SJCRH30 (cell line): ENCODE data around the gene ADCY10. TPM values are rescaled to one million over a fixed set of nuclear protein-coding genes. Genes with fewer than 3 reads are reported as not detected.
"Not testable (repeated sequence)": the region's sequence is repeated elsewhere in the genome, so short reads cannot be mapped to it uniquely, and the experiment has no call there.

Experiments
- DNase-seq, 2 experiments: peaks; one replicate each; pipeline ENCODE4 v3.0.0-alpha.2; 2015 to 2020
- H3K27ac ChIP-seq: fragments of 250-450 bp; sonication (Bioruptor Pico); 2 replicates; pipeline ENCODE4 v1.5.1; 2020; ENCODE audit warnings: mild to moderate bottlenecking, moderate library complexity
- H3K27me3 ChIP-seq: fragments of 250-450 bp; sonication (Bioruptor Pico); 2 replicates; pipeline ENCODE4 v1.5.1; 2020; ENCODE audit warnings: mild to moderate bottlenecking, moderate library complexity
- H3K36me3 ChIP-seq: fragments of 250-450 bp; sonication (Bioruptor Pico); 2 replicates; pipeline ENCODE4 v1.5.1; 2020; ENCODE audit warnings: mild to moderate bottlenecking, moderate library complexity
- H3K4me1 ChIP-seq: fragments of 250-450 bp; sonication (Bioruptor Pico); 2 replicates; pipeline ENCODE4 v1.5.1; 2020; ENCODE audit warnings: mild to moderate bottlenecking, moderate library complexity
- H3K4me3 ChIP-seq: fragments of 250-450 bp; sonication (Bioruptor Pico); 2 replicates; pipeline ENCODE4 v1.5.1; 2020; ENCODE audit warnings: mild to moderate bottlenecking, moderate library complexity
- H3K9me3 ChIP-seq: fragments of 250-450 bp; sonication (Bioruptor Pico); replicated peaks from 2 replicates; pipeline ENCODE4 v1.5.1; 2020; ENCODE audit warnings: mild to moderate bottlenecking, moderate library complexity
- total RNA-seq: library from RNA; depleted of rRNA; stranded (reverse); fragments of >200 nt; shearing (Covaris generic); gene quantifications from 2 replicates; pipeline ENCODE4 v1.2.3, GENCODE V29; 2014

Gene ADCY10
- total RNA-seq, 1 experiment from 2014 or later = 0.38 TPM

DNA sequence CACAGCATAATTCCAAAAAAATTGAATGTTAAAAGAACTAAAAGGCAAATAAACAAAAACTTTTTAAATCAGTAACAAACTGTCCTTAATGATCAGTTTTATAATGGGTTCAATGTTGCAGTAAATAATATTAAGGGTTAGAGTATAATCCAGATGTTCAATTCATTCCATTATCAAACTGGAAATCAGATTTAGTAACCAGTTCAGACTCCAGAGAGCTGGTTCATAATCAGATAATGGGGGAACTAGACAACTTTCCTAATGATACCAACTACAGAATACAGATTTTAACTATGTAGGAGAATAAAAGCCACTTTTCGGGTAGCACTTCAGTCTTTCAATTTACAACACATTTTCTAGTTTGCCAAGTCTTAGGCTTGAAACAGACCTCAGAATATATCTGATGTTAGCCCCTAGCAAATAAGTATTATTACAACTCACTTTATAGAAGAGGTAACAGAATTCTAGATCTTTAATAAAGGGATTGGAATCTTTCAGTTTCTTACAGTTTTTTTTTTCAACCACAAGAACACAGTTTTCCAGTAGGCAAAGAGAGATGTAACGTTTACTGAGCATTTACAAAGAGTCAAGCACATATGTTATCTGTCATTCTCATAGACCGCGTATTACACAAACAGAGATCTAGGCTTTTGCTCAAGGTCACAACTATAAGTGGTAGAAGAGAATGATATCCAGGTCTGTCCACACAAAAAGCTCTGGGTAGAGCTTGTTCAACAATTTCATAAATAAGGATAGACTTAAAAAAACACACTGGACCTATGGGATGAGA, 20.7 kb upstream of the ADCY10 start:
- H3K9me3 ChIP-seq = no peaks in the 10 kb centered on the region
- peak overlapping the region; percentile 97 for H3K27ac ChIP-seq
- peak overlapping the region; percentile 71 for H3K4me3 ChIP-seq
- no peaks in the 10 kb centered on the region for H3K27me3 ChIP-seq
- no peaks in the 10 kb centered on the region; the same call in 1 of the 2 replicates for H3K4me1 ChIP-seq
- no peak for DNase-seq
- no peaks in the 10 kb centered on the region for H3K36me3 ChIP-seq

DNA sequence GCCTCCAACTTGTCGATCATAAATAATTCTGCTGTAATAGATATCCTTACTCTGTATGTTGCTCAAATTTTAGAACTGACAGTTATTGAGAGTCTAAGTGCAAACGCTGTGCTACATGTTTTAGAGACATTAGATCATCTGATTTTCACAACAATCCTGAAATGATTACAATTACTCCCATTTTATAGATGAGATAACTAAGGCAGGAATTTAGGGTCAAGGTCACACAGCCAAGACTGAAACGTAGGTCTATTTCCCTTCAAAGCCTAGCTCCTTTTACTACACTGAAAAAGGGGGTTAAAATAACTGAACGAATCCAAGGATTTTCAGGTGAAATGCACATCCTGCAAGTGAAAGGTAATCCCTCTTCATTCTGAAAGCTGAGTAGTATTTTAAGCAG, 19.9 kb upstream of the ADCY10 start:
- Histone ChIP-seq H3K4me1 (no peaks in the 10 kb centered on the region; the same call in 1 of the 2 replicates), H3K27me3 (no peaks in the 10 kb centered on the region), H3K36me3 (no peaks in the 10 kb centered on the region), H3K9me3 (no peaks in the 10 kb centered on the region), H3K4me3 (no peak overlapping the region), H3K27ac (no peak overlapping the region)
- no peak for DNase-seq

DNA sequence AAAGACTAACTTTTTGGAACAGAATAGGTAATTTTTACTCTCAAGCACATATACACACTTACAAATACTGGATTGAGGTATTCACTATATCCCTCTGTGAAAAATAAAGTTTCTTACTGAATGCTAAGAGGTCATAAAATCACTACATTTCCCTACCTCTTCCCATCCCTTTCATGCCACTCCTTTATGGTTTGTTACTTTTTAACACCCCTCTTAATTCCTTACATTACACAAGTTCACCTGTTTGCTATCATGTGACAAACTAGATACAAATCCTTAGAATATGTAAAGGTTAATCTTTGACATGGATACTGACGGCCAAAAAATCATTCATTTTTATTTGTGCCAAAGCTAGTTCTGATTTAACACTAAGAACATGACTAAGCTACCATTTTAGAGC, 15.8 kb upstream of the ADCY10 start:
- no peaks in the 10 kb centered on the region for H3K9me3 ChIP-seq
- H3K27ac ChIP-seq = no peak overlapping the region
- DNase-seq = no peak
- H3K36me3 ChIP-seq = no peaks in the 10 kb centered on the region
- no peaks in the 10 kb centered on the region for H3K27me3 ChIP-seq
- H3K4me1 ChIP-seq = no peaks in the 10 kb centered on the region
- no peak overlapping the region for H3K4me3 ChIP-seq

DNA sequence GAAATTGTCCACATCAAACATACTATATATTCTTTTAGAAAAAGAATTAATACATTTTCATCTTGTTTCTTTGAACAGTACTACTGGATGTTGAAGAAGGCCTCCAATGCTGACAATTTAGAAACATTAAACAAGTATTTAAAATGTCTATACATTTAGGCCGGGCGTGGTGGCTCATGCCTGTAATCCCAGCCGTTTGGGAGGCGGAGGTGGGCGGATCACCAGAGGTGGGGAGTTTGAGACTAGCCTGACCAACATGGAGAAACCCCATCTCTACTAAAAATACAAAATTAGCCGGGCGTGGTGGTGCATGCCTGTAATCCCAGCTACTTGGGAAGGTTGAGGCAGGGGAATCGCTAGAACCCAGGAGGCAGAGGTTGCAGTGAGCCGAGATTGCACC, 15.0 kb upstream of the ADCY10 start:
- not testable (repeated sequence) for H3K27ac ChIP-seq, H3K4me3 ChIP-seq, H3K27me3 ChIP-seq, H3K9me3 ChIP-seq, H3K4me1 ChIP-seq, H3K36me3 ChIP-seq, DNase-seq

DNA sequence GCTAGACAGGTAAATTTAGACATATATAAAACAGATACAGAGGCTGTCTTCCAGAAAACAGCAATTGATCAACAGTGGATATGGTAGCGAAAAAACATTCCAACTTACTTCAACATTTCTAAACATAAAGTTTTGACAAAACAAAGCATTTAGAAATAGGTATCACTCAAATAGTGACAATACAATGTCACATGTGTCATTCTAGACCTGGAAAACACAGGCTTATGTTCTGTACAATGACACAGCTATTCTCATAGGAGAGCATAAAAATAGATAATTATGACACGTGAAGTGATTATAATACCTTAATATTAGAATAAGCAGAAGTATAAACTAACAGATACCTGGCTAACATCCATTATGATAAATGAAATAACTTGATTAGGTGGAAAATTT, 14.5 kb upstream of the ADCY10 start:
- Histone ChIP-seq H3K9me3 (no peaks in the 10 kb centered on the region), H3K36me3 (no peaks in the 10 kb centered on the region), H3K4me1 (no peaks in the 10 kb centered on the region), H3K27ac (no peak overlapping the region), H3K4me3 (no peak overlapping the region), H3K27me3 (no peaks in the 10 kb centered on the region)
- DNase-seq = no peak

DNA sequence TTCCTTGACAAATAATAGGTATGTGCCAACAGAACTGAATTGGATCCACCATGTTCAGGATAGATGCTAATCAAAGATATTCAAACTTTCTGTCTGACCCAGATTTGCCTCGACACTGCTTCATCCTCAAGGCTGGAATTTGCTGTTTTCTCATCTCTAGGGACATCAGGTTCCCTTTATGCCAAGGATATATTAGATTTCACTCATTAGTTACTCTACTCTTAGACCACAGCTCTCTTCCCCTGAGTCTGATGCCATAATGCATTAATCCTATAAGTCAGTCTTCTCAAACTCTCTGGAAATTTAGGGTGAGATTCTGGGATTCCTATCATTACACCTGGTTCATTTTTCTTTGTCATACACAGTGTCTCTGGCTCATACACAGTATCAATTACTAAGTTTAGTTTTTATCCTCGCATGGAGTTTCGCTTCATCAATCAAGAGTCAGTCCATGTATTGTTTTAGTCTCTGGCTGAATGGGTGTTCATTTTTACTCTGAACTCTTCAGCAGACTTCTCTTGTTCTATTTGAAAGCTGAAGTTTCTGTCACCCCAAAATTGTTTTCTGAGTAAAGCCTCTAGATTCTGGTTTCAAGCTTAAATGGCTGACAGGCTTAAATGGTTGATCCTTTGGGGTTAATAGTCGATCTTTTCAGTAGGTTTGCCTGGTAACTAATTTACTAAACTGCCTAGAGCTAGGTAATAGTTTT, 13.3 kb upstream of the ADCY10 start:
- Histone ChIP-seq H3K4me3 (no peak overlapping the region), H3K36me3 (0 out of 2 replicates have a peak, but pooled peaks cover 3% of the 10 kb centered on the region), H3K27ac (no peak overlapping the region), H3K9me3 (no peaks in the 10 kb centered on the region), H3K4me1 (no peaks in the 10 kb centered on the region), H3K27me3 (no peaks in the 10 kb centered on the region)
- no peak for DNase-seq

DNA sequence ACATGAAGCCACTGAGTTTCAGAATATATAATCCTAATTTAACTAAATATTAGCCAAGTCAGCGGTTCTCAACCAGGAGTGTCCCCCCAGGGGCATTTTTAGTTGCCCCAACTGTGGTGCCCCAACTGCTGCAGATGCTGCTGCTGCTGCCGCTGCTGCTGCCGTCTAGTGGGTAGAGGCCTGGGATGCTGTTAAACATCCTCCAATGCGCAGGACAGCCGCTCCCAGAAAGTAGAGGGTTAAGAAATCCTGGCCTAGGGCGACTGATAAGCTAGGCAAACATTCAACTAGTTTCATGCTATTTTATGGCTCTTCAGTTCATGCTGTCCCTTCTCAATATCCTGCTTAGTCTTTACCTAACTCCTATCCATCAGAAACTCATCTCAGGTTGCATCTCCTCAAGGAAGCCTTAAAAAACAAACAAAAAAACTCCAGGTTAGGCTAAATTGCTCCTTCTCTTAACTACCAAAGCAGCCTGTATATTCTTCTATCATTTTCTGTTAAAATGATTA, 12.6 kb upstream of the ADCY10 start:
- no peak for DNase-seq
- Histone ChIP-seq H3K27me3 (no peaks in the 10 kb centered on the region), H3K27ac (no peak overlapping the region), H3K4me1 (no peaks in the 10 kb centered on the region), H3K4me3 (no peak overlapping the region), H3K9me3 (no peaks in the 10 kb centered on the region), H3K36me3 (0 out of 2 replicates have a peak, but pooled peaks cover 3% of the 10 kb centered on the region)

DNA sequence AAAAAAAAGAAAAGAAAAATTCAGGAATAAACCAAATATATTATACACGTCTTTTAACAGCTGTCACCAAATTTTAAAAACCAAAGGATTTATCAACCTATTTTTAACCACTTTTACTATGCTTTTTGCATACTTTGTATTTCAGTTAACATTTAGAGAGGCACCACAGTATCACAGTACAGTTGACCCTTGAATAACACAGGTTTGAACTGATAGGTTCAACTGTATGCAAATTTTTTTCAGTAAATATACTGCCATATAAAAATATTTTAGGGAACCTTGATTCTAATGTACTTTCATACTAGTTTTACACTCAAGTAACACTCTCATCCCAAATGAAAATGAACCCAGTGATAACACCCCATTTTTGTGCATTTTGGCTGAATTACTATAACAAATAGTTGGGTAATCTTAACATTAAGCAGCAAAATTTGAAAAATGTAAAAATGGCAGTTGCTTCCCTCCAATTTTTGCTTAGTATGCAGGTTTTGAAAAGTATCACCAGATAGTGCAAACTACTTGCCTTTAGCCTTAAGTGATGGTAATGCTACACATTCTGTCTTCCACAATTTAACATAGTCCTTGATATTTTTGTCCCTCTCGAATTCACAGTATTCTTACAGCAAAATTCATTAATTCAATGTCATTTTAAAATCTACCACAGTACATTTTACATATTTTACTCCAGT, 10.8 kb upstream of the ADCY10 start:
- no peaks in the 10 kb centered on the region for H3K27me3 ChIP-seq
- DNase-seq = no peak
- H3K4me1 ChIP-seq = no peaks in the 10 kb centered on the region
- 0 out of 2 replicates have a peak, but pooled peaks cover 3% of the 10 kb centered on the region for H3K36me3 ChIP-seq
- H3K27ac ChIP-seq = no peak overlapping the region
- H3K4me3 ChIP-seq = no peak overlapping the region
- no peaks in the 10 kb centered on the region for H3K9me3 ChIP-seq

DNA sequence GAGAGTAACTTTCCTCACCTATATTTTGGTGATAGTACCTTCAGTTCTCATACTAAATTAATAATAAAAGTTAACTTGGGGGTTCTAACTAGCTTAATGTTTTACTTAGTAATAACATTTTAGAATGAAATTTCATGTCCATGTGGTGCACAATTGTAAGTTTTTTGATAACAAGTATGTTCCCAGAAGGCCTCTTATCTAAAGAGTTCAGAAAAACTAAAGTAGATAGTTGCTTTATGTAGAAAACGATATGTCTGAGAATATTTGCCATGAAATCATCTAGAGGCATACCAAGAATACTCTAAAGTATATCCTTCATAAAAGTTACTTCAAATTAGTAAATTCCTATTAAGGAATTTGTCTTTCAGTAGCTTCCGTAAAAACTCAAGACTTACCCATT, 10.2 kb upstream of the ADCY10 start:
- Histone ChIP-seq H3K4me3 (no peak overlapping the region), H3K9me3 (no peaks in the 10 kb centered on the region), H3K27me3 (no peaks in the 10 kb centered on the region), H3K36me3 (0 out of 2 replicates have a peak, but pooled peaks cover 3% of the 10 kb centered on the region), H3K27ac (no peak overlapping the region), H3K4me1 (no peaks in the 10 kb centered on the region)
- no peak for DNase-seq

DNA sequence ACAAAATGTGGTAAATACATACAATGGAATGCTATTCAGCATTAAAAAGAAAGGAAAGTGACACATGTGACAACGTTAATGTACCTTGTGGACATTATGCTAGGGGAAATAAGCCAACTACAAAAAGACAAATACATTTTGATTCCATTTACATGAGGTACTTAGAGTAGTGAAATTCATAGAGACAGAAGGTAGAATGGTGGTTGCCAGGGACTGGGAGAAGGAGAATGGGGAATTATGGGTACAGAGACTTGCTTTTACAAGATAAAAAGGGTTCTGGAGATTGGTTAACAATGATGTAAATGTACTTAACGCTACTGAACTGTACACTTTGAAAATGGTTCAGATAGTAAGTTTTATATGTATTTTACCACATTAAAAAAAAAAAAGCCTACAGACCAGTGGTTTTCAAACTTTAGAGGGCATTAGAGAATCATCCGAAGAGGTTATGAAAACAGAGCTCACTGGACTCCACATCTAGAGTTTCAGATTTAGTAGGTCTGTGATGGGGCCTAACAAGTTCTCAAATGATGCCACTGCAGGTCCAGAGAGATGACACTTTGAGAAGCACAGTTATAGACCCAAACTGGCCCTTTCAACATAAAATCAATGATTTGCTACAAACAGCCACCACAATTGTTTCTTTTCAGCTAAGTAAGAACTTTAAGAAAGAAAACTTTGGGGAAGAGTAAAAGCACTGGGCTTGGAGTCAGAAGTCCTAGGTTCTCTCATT, 9.6 kb upstream of the ADCY10 start:
- Histone ChIP-seq H3K36me3 (0 out of 2 replicates have a peak, but pooled peaks cover 3% of the 10 kb centered on the region), H3K27me3 (no peaks in the 10 kb centered on the region), H3K9me3 (no peaks in the 10 kb centered on the region), H3K4me3 (no peak overlapping the region), H3K27ac (no peak overlapping the region), H3K4me1 (no peaks in the 10 kb centered on the region)
- no peak for DNase-seq

DNA sequence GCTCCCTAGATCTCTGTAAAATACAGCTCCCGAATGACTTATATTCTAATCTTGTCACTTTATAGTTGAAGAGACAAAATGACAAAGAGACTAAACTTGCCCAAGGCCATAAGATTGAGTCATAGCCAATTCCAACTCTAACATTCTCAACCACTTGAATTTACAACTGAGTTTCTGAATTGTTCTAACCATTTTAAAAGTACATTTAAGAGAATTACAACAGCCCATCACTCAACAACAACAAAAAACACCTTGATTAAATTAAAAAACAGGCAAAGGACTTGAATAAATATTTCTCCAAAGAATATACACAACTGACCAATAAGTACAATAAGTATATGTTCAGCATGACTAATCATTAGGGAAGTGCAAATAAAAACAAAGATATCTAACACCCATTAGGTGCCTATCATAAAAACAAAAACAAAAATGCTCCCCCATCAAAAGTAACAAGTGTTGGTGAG, 8.7 kb upstream of the ADCY10 start:
- Histone ChIP-seq H3K9me3 (no peaks in the 10 kb centered on the region), H3K27ac (no peak overlapping the region), H3K36me3 (0 out of 2 replicates have a peak, but pooled peaks cover 5% of the 10 kb centered on the region), H3K4me1 (no peaks in the 10 kb centered on the region), H3K4me3 (no peak overlapping the region), H3K27me3 (no peaks in the 10 kb centered on the region)
- DNase-seq = no peak

DNA sequence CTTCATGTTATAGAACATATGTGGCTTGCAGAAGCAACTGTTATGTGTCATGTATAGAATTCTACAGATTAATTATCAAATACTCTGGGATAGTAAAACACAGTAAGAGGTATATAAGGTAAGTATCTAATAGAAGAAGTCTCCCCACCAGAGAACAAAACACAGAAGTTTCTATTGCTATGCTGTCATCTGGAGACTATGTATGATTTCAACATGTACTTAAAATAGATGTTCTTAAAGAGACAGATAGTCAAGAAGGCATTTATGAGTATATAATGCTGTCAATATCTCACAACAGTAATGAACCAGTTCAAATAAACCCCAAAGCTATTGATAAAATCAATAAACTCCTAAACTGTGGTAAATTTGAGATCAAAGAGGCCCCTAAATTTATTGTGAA, 8.1 kb upstream of the ADCY10 start:
- DNase-seq = no peak
- Histone ChIP-seq H3K4me3 (no peak overlapping the region), H3K27ac (no peak overlapping the region), H3K27me3 (no peaks in the 10 kb centered on the region), H3K4me1 (no peaks in the 10 kb centered on the region), H3K9me3 (no peaks in the 10 kb centered on the region), H3K36me3 (0 out of 2 replicates have a peak, but pooled peaks cover 5% of the 10 kb centered on the region)

DNA sequence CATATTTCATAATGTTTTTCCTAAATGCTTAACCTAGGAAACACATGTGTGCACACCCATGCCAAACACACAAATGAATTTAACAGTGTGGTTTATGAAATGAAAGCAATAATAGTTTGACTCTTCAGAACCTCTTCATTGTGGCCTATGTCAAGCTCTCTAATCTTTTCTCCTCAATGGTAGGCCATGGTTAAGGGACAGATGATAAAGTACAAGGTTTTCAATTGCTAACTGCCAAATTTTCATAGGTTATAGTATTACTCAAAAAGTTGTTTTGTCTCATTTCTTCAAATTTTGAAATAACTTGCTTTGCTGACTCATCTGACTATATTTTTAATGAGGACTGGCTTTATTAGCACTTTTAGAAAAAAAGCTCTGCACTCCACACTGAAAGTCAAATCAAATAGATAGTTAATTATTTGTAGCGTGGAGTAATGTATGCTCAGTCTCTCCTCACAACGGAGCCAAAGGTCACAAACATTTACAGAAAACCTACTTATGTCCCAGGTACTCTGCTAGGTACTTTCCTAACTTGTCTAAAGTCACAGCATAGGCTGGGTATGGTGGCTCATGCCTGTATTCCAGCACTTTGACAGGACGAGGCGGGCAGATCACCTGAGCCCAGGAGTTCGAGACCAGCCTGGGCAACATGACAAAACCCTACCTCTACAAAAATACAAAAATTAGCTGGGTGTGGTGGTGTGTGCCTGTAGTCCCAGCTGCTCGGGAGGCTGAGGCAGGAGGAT, 3.0 kb upstream of the ADCY10 start:
- no peak overlapping the region for H3K27ac ChIP-seq
- no peak for DNase-seq
- H3K4me3 ChIP-seq = no peak overlapping the region
- no peaks in the 10 kb centered on the region for H3K4me1 ChIP-seq
- H3K27me3 ChIP-seq = no peaks in the 10 kb centered on the region
- H3K36me3 ChIP-seq = peaks cover 2% of the 10 kb centered on the region; the same call in 1 of the 2 replicates
- H3K9me3 ChIP-seq = no peaks in the 10 kb centered on the region

DNA sequence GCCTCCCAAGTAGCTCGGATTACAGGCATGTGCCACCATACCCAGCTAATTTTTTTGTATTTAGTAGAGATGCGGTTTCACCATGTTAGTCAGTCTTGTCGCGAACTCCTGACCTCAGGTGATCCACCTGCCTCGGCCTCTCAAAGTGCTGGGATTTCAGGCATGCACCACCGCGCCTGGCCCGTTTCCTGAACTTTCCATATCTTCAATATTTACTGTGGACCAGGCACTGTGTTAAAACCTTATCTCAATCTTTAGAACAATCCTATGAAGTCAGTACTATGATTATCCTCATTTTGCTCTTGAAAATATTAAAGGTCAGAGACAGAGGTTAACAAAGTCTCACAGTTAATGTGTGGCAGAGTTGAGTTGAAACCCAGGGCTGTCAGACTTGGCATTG, 1.6 kb upstream of the ADCY10 start:
- H3K36me3 ChIP-seq = peaks cover 2% of the 10 kb centered on the region; the same call in 1 of the 2 replicates
- DNase-seq = no peak
- 0 out of 2 replicates have a peak, but pooled peaks cover under 1% of the 10 kb centered on the region for H3K9me3 ChIP-seq
- no peaks in the 10 kb centered on the region for H3K4me1 ChIP-seq
- H3K27me3 ChIP-seq = no peaks in the 10 kb centered on the region
- H3K27ac ChIP-seq = no peak overlapping the region
- H3K4me3 ChIP-seq = no peak overlapping the region
